ENCODE data around the gene TNIP2. TPM values are rescaled to one million over a fixed set of nuclear protein-coding genes. Genes with fewer than 3 reads are reported as not detected.

TNIP2 gene
- total RNA-seq, 1 experiment from 2014 or later = 35.8 TPM

DNA sequence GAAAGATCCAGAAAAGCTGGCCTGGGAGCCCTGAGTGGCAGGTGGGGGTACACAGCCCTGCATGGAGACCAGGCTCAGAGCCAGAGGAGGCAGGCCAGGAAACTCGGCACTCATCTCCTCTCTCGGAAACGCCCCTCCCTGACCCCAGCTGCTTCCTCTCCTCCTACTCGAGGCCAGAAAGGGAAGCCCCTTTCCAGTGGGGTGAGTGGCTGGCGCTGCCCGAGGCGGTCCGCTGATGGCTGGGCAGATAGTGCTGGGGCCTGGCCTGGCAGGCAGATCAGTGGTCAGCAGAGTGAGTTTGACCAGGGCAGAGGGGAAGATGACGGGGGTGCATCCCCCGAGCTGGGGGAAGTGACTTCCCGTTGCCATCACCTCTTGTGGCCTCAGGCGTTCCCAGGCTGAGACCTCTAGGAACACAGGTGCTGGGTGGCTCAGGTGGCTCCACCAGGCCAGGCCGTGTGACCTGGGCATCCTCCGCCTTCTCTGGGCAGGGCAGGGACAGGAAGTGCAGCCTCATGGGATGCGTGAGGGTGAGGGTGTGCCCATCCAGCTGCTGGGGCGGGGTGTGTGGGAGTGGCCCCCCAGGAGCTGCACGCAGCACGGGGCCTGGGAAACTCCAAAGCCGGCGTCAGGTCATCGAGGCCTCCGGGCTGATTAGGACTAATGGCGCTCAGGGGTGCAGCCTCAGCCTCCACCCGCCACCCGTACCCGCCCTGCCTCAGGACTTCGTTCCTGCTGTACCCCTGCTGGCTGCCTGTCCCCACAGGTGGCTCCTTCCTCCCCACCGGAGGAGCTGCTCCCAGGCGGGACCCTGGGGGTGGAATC, 42.5 kb upstream of the TNIP2 start:
- Mint-ChIP-seq H3K36me3 (ENCODE audit: insufficient read depth, unreplicated experiment) (no peaks in the 10 kb centered on the region), H3K27ac (ENCODE audit: unreplicated experiment) (no peak overlapping the region), H3K4me3 (ENCODE audit: unreplicated experiment) (no peak overlapping the region), H3K9me3 (ENCODE audit: unreplicated experiment) (no peaks in the 10 kb centered on the region), H3K4me1 (ENCODE audit: low read depth, unreplicated experiment) (no peaks in the 10 kb centered on the region), H3K27me3 (ENCODE audit: insufficient read depth, unreplicated experiment) (no peaks in the 10 kb centered on the region)
- Histone ChIP-seq H3K36me3 (ENCODE audit: control insufficient read depth, insufficient read depth, low read length) (no peaks in the 10 kb centered on the region), H3K4me3 (ENCODE audit: low read depth, low read length) (no peak overlapping the region), H3K9me3 (no peaks in the 10 kb centered on the region), H3K27me3 (replicated peaks; ENCODE audit: control insufficient read depth, insufficient read depth, low read length) (no peaks in the 10 kb centered on the region), H3K4me1 (peaks cover 13% of the 10 kb centered on the region; the same call in 1 of the 2 replicates)
- POLR2A ChIA-PET = no interaction called here
- CTCF ChIA-PET = no interaction called here
- no TSS peak for BruUV-seq (replicated peaks)
- intact Hi-C loops (cut with micrococcal nuclease; ENCODE audit: unreplicated experiment) = no loop called here
- DNase-seq = peak in 1 of 2 experiments; percentile 30
- TF ChIP-seq, protein P1, sequence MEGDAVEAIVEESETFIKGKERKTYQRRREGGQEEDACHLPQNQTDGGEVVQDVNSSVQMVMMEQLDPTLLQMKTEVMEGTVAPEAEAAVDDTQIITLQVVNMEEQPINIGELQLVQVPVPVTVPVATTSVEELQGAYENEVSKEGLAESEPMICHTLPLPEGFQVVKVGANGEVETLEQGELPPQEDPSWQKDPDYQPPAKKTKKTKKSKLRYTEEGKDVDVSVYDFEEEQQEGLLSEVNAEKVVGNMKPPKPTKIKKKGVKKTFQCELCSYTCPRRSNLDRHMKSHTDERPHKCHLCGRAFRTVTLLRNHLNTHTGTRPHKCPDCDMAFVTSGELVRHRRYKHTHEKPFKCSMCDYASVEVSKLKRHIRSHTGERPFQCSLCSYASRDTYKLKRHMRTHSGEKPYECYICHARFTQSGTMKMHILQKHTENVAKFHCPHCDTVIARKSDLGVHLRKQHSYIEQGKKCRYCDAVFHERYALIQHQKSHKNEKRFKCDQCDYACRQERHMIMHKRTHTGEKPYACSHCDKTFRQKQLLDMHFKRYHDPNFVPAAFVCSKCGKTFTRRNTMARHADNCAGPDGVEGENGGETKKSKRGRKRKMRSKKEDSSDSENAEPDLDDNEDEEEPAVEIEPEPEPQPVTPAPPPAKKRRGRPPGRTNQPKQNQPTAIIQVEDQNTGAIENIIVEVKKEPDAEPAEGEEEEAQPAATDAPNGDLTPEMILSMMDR (IDR thresholded peaks at IDR 0.05; ENCODE audit: insufficient read depth in 1 of 2, low read depth in 1 of 2, low read length in 1 of 2, severe bottlenecking in 1 of 2, unreplicated experiment in 1 of 2) = no peak

DNA sequence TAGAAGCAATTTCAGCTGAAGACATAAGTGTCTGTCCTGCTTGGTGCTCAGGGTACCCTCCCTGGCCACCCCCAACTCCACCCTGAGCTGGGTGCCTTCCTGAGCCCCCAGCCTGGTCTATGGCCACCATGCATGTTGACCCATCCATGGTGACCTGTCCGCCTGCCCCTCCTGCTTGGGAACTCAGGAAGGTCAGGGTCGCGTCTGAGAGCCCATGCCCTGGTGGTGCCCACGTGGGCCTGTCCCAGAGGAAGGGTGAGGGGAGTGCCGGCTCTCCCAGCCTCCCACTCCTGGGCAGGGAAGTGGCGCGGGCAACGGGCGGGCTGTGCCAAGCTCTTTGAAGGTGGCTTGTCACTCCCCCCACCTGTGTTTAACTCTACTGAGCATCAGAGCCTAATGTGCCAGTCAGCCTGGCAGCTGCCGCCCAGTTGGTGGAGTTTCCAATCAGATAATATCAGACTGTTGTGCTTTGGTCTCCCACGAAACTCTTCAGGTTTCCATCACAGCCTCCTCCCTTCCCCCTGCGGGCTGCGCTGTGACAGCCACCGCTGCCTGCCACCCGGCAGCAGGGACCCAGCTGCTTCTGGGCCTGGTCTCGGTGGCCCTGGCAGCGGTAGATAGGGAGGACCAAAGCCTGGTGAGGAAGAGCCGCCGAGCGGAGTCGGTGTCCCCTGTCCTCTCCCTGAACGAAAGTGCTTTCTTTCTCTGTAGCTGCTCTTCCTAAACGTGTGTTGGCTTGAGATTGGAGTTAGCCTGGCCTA, 41.6 kb upstream of the TNIP2 start:
- no peaks in the 10 kb centered on the region for H3K27me3 Mint-ChIP-seq (ENCODE audit: insufficient read depth, unreplicated experiment)
- H3K36me3 ChIP-seq (ENCODE audit: control insufficient read depth, insufficient read depth, low read length) = no peaks in the 10 kb centered on the region
- peaks cover 16% of the 10 kb centered on the region; the same call in 1 of the 2 replicates for H3K4me1 ChIP-seq
- no peak overlapping the region for H3K27ac Mint-ChIP-seq (ENCODE audit: unreplicated experiment)
- intact Hi-C loops (cut with micrococcal nuclease; ENCODE audit: unreplicated experiment) = no loop called here
- H3K9me3 Mint-ChIP-seq (ENCODE audit: unreplicated experiment) = no peaks in the 10 kb centered on the region
- H3K4me1 Mint-ChIP-seq (ENCODE audit: low read depth, unreplicated experiment) = no peaks in the 10 kb centered on the region
- CTCF ChIA-PET = no interaction called here
- TF ChIP-seq, protein P1 (IDR thresholded peaks at IDR 0.05; ENCODE audit: insufficient read depth in 1 of 2, low read depth in 1 of 2, low read length in 1 of 2, severe bottlenecking in 1 of 2, unreplicated experiment in 1 of 2) = no peak
- no peaks in the 10 kb centered on the region for H3K36me3 Mint-ChIP-seq (ENCODE audit: insufficient read depth, unreplicated experiment)
- no peaks in the 10 kb centered on the region for H3K9me3 ChIP-seq
- no peaks in the 10 kb centered on the region for H3K27me3 ChIP-seq (replicated peaks; ENCODE audit: control insufficient read depth, insufficient read depth, low read length)
- DNase-seq = peak in 1 of 2 experiments; percentile 21
- BruUV-seq (replicated peaks) = no TSS peak
- H3K4me3 Mint-ChIP-seq (ENCODE audit: unreplicated experiment) = no peak overlapping the region
- H3K4me3 ChIP-seq (ENCODE audit: low read depth, low read length) = no peak overlapping the region
- POLR2A ChIA-PET = no interaction called here

DNA sequence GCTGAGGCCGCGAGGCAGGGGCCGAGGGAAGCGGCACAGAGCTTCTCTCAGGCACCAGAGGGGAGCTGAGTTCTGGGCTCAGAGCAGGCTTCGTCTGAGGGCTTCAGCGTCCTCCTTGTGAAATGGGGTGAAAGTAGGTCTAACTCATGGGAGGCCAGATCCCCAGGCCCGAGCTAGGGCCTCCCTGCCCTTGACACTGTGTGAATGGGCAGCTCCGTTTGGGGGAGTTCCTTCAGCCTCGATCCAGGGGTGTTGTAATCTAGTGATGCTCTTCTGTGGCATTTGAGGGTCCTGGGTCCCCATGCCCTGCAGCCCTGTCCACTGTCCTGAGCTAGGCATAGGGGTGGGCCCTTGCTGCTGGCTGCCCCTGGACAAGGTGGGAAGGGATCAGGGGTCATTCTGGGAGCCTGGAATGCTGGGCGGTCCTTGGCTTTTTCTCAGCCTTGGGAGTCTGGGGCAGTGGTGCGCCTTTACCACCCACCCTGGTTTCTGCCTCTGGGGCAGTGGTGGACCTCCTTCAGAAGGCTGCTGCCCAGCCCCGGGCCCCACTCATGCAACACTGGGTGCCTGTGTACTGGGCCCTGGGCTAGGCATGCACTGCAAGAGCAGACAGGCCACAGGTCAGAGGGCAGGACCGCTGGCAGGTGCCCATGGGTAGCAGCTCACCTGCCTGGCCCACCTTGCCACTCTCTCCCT, 40.9 kb upstream of the TNIP2 start:
- no peaks in the 10 kb centered on the region for H3K9me3 Mint-ChIP-seq (ENCODE audit: unreplicated experiment)

More for the DNA sequence above, 40.9 kb upstream of the TNIP2 start:
- Histone ChIP-seq H3K36me3 (ENCODE audit: control insufficient read depth, insufficient read depth, low read length) (no peaks in the 10 kb centered on the region), H3K9me3 (no peaks in the 10 kb centered on the region), H3K4me1 (peaks cover 23% of the 10 kb centered on the region), H3K4me3 (ENCODE audit: low read depth, low read length) (no peak overlapping the region), H3K27me3 (replicated peaks; ENCODE audit: control insufficient read depth, insufficient read depth, low read length) (no peaks in the 10 kb centered on the region)
- TF ChIP-seq, protein P1 (IDR thresholded peaks at IDR 0.05; ENCODE audit: insufficient read depth in 1 of 2, low read depth in 1 of 2, low read length in 1 of 2, severe bottlenecking in 1 of 2, unreplicated experiment in 1 of 2) = no peak
- ChIA-PET POLR2A (no interaction called here), CTCF (no interaction called here)
- BruUV-seq (replicated peaks) = no TSS peak
- DNase-seq = peak in 1 of 2 experiments; percentile 21
- no peaks in the 10 kb centered on the region for H3K27me3 Mint-ChIP-seq (ENCODE audit: insufficient read depth, unreplicated experiment)
- H3K4me1 Mint-ChIP-seq (ENCODE audit: low read depth, unreplicated experiment) = no peaks in the 10 kb centered on the region
- peaks cover 3% of the 10 kb centered on the region for H3K36me3 Mint-ChIP-seq (ENCODE audit: insufficient read depth, unreplicated experiment)
- no peak overlapping the region for H3K4me3 Mint-ChIP-seq (ENCODE audit: unreplicated experiment)
- intact Hi-C loops (cut with micrococcal nuclease; ENCODE audit: unreplicated experiment) = no loop called here
- H3K27ac Mint-ChIP-seq (ENCODE audit: unreplicated experiment) = no peak overlapping the region
